ENCODE measurements around the gene WNT3. TPM values are rescaled to one million over a fixed set of nuclear protein-coding genes. Genes with fewer than 3 reads are reported as not detected.

The WNT3 gene, protein sequence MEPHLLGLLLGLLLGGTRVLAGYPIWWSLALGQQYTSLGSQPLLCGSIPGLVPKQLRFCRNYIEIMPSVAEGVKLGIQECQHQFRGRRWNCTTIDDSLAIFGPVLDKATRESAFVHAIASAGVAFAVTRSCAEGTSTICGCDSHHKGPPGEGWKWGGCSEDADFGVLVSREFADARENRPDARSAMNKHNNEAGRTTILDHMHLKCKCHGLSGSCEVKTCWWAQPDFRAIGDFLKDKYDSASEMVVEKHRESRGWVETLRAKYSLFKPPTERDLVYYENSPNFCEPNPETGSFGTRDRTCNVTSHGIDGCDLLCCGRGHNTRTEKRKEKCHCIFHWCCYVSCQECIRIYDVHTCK
- total RNA-seq (1 to 10 TPM in 1 of 2 donors, under 1 TPM in 1; 0.74 to 2.9 TPM), polyA plus RNA-seq (1 to 10 TPM; 1.2 to 1.6 TPM)
- long read RNA-seq, donor 1, result 0 reads
- long read RNA-seq, donor 2, result 0 reads
- long read RNA-seq, donor 3, result 0 reads
- long read RNA-seq, donor 4, result 0 reads
- long read RNA-seq, donor 5, result 0 reads

DNA sequence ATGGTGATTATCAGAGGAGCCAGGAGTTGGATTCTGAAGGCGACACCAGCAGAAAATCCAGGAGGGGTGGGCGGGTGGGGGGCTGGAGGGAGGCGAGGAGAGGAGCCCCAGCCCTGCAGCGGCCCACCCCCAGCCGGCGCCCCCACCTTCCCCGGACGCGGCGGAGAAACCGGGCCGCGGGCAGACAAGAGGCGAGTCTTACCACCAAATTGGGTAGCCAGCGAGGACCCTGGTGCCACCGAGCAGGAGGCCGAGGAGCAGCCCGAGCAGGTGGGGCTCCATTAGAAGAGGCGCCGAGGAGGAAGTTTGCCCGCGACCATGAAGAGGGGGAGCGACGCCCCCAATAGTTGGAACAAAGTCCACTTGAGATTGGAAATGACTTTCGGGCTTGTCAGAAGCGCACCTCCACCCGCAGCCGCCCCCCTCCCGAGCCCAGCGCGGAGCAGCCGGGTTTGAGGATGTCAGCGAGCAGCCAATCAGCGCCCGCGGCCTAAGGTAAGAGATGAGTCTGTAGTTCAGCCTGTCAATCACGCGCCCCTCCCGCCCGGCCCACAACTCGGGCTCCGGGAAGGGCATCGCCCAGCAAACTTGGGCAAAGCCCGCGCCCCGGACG, at the start of gene WNT3:
TSS of gene WNT3 (minus strand) at position 377 of the 613 bp plus-strand sequence. CDS start at position 282, 95 bp downstream.
- TF ChIP-seq, protein P1, sequence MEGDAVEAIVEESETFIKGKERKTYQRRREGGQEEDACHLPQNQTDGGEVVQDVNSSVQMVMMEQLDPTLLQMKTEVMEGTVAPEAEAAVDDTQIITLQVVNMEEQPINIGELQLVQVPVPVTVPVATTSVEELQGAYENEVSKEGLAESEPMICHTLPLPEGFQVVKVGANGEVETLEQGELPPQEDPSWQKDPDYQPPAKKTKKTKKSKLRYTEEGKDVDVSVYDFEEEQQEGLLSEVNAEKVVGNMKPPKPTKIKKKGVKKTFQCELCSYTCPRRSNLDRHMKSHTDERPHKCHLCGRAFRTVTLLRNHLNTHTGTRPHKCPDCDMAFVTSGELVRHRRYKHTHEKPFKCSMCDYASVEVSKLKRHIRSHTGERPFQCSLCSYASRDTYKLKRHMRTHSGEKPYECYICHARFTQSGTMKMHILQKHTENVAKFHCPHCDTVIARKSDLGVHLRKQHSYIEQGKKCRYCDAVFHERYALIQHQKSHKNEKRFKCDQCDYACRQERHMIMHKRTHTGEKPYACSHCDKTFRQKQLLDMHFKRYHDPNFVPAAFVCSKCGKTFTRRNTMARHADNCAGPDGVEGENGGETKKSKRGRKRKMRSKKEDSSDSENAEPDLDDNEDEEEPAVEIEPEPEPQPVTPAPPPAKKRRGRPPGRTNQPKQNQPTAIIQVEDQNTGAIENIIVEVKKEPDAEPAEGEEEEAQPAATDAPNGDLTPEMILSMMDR (IDR thresholded peaks at IDR 0.05; ENCODE audit: control extremely low read depth, extremely low read depth), result no peak
- no peak within 1 kb of the TSS for H3K27ac ChIP-seq (ENCODE audit: low read depth in 1 of 2, low read length in 1 of 2)
- ATAC-seq (ENCODE audit: insufficient read depth, low FRiP score) (no peak), DNase-seq (no peak)
- H3K9ac ChIP-seq (ENCODE audit: insufficient read depth in 1 of 2, low read length in 2 of 2), result no peak within 1 kb of the TSS
- H3K27me3 ChIP-seq (ENCODE audit: control insufficient read depth in 3 of 3, insufficient read depth in 3 of 3, low read length in 2 of 3), result peaks cover 8 to 87% (median 74%) of the 10 kb centered on the region in 3 donors
- peaks cover 0 to 15% (median 0%) of the 10 kb centered on the region in 5 donors for H3K4me1 ChIP-seq (ENCODE audit: control insufficient read depth in 5 of 5, insufficient read depth in 5 of 5, low read length in 5 of 5)
- H3K9me3 ChIP-seq (ENCODE audit: control insufficient read depth in 4 of 4, insufficient read depth in 3 of 4, low read length in 3 of 4), result peaks cover 0 to 5% (median 0%) of the 10 kb centered on the region in 4 donors
- peak within 1 kb of the TSS; percentile 5 for H3K4me3 ChIP-seq
- no peaks in the 10 kb centered on the region for H3K36me3 ChIP-seq (ENCODE audit: control insufficient read depth in 4 of 4, insufficient read depth in 4 of 4, low read length in 4 of 4)
- 1 to 2% methylated on average over 34 to 47 of the region's 47 CpGs for WGBS, 2 donors

DNA sequence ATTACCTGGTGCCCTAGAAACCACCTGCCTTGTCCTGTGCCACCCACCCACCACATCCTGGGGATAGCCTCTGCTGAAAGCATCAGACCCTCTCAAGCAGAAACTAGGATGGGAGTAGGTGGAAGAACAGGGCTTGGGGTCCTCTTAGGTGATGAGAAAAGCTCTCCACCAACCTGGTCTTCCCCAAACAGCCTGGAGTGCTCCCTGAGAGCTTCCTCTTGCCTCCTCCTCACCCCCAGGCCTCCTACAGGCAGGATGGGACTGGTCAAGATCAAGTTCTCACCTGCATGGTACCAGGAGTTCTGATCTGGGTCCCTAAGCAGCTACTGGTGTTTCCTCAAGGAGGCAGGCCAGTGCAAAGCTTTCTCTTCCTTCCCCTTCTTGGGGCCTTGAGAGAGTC, 48.3 kb upstream of the WNT3 start:
- ATAC-seq (ENCODE audit: insufficient read depth, low FRiP score), result no peak
- Histone ChIP-seq H3K36me3 (ENCODE audit: control insufficient read depth in 4 of 4, insufficient read depth in 4 of 4, low read length in 4 of 4) (no peaks in the 10 kb centered on the region), H3K4me3 (no peak overlapping the region), H3K4me1 (ENCODE audit: control insufficient read depth in 5 of 5, insufficient read depth in 5 of 5, low read length in 5 of 5) (peaks cover 0 to 3% (median 0%) of the 10 kb centered on the region in 5 donors), H3K9me3 (ENCODE audit: control insufficient read depth in 4 of 4, insufficient read depth in 3 of 4, low read length in 3 of 4) (no peaks in the 10 kb centered on the region), H3K9ac (ENCODE audit: insufficient read depth in 1 of 2, low read length in 2 of 2) (no peak overlapping the region), H3K27me3 (ENCODE audit: control insufficient read depth in 3 of 3, insufficient read depth in 3 of 3, low read length in 2 of 3) (peaks cover 0 to 3% (median 0%) of the 10 kb centered on the region in 3 donors), H3K27ac (ENCODE audit: low read depth in 1 of 2, low read length in 1 of 2) (no peak overlapping the region)
- no peak for DNase-seq
- TF ChIP-seq, protein P1 (IDR thresholded peaks at IDR 0.05; ENCODE audit: control extremely low read depth, extremely low read depth), result no peak

DNA sequence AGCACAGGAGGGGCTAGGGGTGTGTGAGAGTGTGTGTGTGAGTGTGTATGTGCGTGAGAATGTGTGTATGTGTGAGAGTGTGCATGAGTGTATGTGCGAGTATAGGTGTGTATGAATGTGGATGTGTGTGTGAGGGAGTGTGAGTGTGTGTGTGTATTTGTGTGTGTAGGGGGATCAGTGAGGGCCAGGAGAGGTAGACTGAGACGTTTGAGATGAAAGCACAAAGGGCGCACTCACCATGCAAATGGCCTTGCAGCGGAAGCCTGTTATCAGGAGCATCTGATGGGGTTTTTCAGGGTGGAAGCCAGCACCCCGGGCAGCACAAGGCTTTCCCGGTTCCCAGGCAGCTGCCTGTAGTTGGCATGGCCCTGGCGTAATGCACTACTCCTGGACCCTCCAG, 47.8 kb upstream of the WNT3 start:
- Histone ChIP-seq H3K9ac (ENCODE audit: insufficient read depth in 1 of 2, low read length in 2 of 2) (no peak overlapping the region), H3K27me3 (ENCODE audit: control insufficient read depth in 3 of 3, insufficient read depth in 3 of 3, low read length in 2 of 3) (peaks cover 0 to 3% (median 0%) of the 10 kb centered on the region in 3 donors), H3K36me3 (ENCODE audit: control insufficient read depth in 4 of 4, insufficient read depth in 4 of 4, low read length in 4 of 4) (no peaks in the 10 kb centered on the region), H3K27ac (ENCODE audit: low read depth in 1 of 2, low read length in 1 of 2) (no peak overlapping the region), H3K4me1 (ENCODE audit: control insufficient read depth in 5 of 5, insufficient read depth in 5 of 5, low read length in 5 of 5) (peaks cover 0 to 3% (median 0%) of the 10 kb centered on the region in 5 donors), H3K4me3 (no peak overlapping the region), H3K9me3 (ENCODE audit: control insufficient read depth in 4 of 4, insufficient read depth in 3 of 4, low read length in 3 of 4) (no peaks in the 10 kb centered on the region)
- TF ChIP-seq, protein P1 (IDR thresholded peaks at IDR 0.05; ENCODE audit: control extremely low read depth, extremely low read depth), result no peak
- no peak for DNase-seq
- ATAC-seq (ENCODE audit: insufficient read depth, low FRiP score), result no peak
- 69 to 85% methylated on average over 8 of the region's 8 CpGs for WGBS, 2 donors
